A673 (cell line): ENCODE data around the gene TRIML1. TPM values are rescaled to one million over a fixed set of nuclear protein-coding genes. Genes with fewer than 3 reads are reported as not detected.

Experiments
- BruUV-seq: library from RNA; stranded (reverse); fragments of 400-500 nt; replicated peaks from 2 replicates; lab custom pipeline; 2021; lab: Mats Ljungman, UMichigan
- CTCF ChIA-PET: fragments of 300-600 bp; sonication (Branson Sonifier 250); formaldehyde crosslinking; loops from one replicate; lab custom pipeline; 2022; ENCODE audit warnings: antibody characterized with exemption; lab: Charles Lee
- POLR2A ChIA-PET: fragments of 300-600 bp; sonication (Branson Sonifier 250); formaldehyde crosslinking; loops from one replicate; lab custom pipeline; 2022; ENCODE audit warnings: antibody characterized with exemption; ENCODE audit not compliant: low non-redundant PET; lab: Charles Lee
- DNase-seq: peaks from one replicate; pipeline ENCODE4 v3.0.0-alpha.2; 2015; ENCODE audit warnings: low spot score
- H3K27ac ChIP-seq: fragments of 200-600 bp; sonication (generic); 2 replicates; pipeline ENCODE4 v1.5.1; 2016; ENCODE audit warnings: mixed run types, low read depth, mild to moderate bottlenecking, mixed read lengths, antibody characterized with exemption, low read length; ENCODE audit not compliant: poor library complexity, severe bottlenecking
- H3K27me3 ChIP-seq: fragments of 200-600 bp; sonication (generic); replicated peaks from 2 replicates; pipeline ENCODE4 v1.6.1; 2017; ENCODE audit warnings: mixed run types, low read depth, mild to moderate bottlenecking, mixed read lengths, antibody characterized with exemption, low read length; ENCODE audit not compliant: insufficient read depth, poor library complexity
- H3K36me3 ChIP-seq: fragments of 200-600 bp; sonication (generic); 2 replicates; pipeline ENCODE4 v1.6.1; 2016; ENCODE audit warnings: mixed run types, mild to moderate bottlenecking, mixed read lengths, antibody characterized with exemption, low read length; ENCODE audit not compliant: insufficient read depth, poor library complexity, severe bottlenecking
- H3K4me1 ChIP-seq: fragments of 200-600 bp; sonication (generic); 2 replicates; pipeline ENCODE4 v1.6.1; 2017; ENCODE audit warnings: mixed run types, mild to moderate bottlenecking, mixed read lengths, antibody characterized with exemption, low read length; ENCODE audit not compliant: insufficient read depth, poor library complexity, severe bottlenecking
- H3K4me3 ChIP-seq: fragments of 200-600 bp; sonication (generic); 2 replicates; pipeline ENCODE4 v1.5.1; 2016; ENCODE audit warnings: low read depth, mixed run types, mild to moderate bottlenecking, mixed read lengths, low read length; ENCODE audit not compliant: poor library complexity, severe bottlenecking
- H3K9me3 ChIP-seq: fragments of 200-600 bp; sonication (generic); 2 replicates; pipeline ENCODE4 v1.6.1; 2016; ENCODE audit warnings: mixed run types, low read depth, mild to moderate bottlenecking, mixed read lengths, antibody characterized with exemption, low read length; ENCODE audit not compliant: poor library complexity, severe bottlenecking
- EZH2 ChIP-seq: fragments of 200-600 bp; sonication (generic); IDR thresholded peaks from 2 replicates; pipeline ENCODE4 v1.6.1; 2017; ENCODE audit warnings: borderline replicate concordance, low read depth, mild to moderate bottlenecking, mixed read lengths, antibody characterized with exemption, low read length; ENCODE audit not compliant: poor library complexity, severe bottlenecking
- intact Hi-C: fragments of 100-400 bp; cut with micrococcal nuclease; formaldehyde crosslinking; loops from one replicate; pipeline ENCODE4 v1.10.0; 2022; ENCODE audit not compliant: unreplicated experiment
- total RNA-seq: library from RNA; stranded (reverse); gene quantifications from 2 replicates; pipeline ENCODE4 v1.2.3, GENCODE V29; 2021
- TF ChIP-seq, protein P1 (sequence below): fragments of 300-800, 200-600 bp; sonication (generic); conservative IDR thresholded peaks from 2 replicates; pipeline ENCODE4 v1.5.1; 2017; ENCODE audit warnings: low read depth, mild to moderate bottlenecking, antibody characterized with exemption, low read length, moderate library complexity, mixed read lengths

Gene TRIML1
- total RNA-seq, 1 experiment from 2014 or later: not detected

DNA sequence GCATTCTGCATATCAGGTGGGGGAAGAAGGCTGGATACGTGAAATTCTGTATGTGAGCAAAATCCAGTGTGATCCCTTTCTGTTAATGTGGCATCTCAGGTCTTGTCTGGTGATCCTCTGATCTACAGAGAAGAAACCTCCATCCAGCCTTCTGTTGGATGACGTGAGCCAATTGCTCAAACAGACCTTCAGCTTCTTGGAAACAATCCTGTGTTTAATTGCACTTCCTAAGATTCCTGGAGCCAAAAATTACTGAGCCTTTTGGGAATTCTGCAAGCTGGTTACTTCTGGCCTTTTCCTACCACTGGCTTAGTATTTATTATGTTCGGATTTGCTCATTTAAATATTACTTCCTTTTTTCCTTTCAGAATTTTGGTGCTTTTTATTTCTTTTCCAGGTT is 51.2 kb downstream of the TRIML1 start:
- Histone ChIP-seq H3K27me3 (no peaks in the 10 kb centered on the region), H3K9me3 (no peaks in the 10 kb centered on the region), H3K4me1 (peaks cover 3% of the 10 kb centered on the region), H3K36me3 (no peaks in the 10 kb centered on the region), H3K27ac (no peak overlapping the region), H3K4me3 (no peak overlapping the region)
- TF ChIP-seq, protein P1, sequence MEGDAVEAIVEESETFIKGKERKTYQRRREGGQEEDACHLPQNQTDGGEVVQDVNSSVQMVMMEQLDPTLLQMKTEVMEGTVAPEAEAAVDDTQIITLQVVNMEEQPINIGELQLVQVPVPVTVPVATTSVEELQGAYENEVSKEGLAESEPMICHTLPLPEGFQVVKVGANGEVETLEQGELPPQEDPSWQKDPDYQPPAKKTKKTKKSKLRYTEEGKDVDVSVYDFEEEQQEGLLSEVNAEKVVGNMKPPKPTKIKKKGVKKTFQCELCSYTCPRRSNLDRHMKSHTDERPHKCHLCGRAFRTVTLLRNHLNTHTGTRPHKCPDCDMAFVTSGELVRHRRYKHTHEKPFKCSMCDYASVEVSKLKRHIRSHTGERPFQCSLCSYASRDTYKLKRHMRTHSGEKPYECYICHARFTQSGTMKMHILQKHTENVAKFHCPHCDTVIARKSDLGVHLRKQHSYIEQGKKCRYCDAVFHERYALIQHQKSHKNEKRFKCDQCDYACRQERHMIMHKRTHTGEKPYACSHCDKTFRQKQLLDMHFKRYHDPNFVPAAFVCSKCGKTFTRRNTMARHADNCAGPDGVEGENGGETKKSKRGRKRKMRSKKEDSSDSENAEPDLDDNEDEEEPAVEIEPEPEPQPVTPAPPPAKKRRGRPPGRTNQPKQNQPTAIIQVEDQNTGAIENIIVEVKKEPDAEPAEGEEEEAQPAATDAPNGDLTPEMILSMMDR: no peak
- no peak for TF ChIP-seq EZH2
- intact Hi-C loops: loop anchor here (10.0 kb wide), 1 partner anchor 186 kb away; no protein-coding TSS in a partner anchor
- BruUV-seq: no TSS peak
- no peak for DNase-seq
- CTCF ChIA-PET: interaction anchor here (0.6 kb wide), 1 partner anchor 1542 kb away, joined by 10 read pairs; no protein-coding TSS in a partner anchor
- POLR2A ChIA-PET: no interaction called here

DNA sequence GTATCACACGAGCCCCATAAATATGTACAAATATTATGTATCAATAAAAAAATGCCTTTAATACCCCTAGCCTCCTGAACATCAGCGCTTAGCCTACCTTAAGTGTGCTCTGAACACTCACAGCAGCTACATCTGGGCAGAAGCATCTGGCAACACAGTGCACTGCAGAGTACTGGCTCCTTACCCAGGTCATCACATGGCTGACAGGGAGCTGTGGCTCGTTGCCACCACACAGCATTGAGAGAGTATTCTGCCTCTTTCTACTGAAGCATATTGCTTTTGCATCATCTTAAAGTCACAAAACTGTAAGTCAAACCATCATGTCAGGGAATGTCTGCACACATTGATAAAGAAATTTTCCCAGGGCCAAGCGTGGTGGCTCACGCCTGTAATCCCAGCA is 55.2 kb downstream of the TRIML1 start:
- no peaks in the 10 kb centered on the region for H3K9me3 ChIP-seq
- intact Hi-C loops: loop anchor here (10.0 kb wide), 1 partner anchor 190 kb away; no protein-coding TSS in a partner anchor
- no TSS peak for BruUV-seq
- no peak for DNase-seq
- ChIA-PET CTCF (no interaction called here), POLR2A (no interaction called here)
- no peaks in the 10 kb centered on the region for H3K27me3 ChIP-seq
- H3K36me3 ChIP-seq: no peaks in the 10 kb centered on the region
- peaks cover 19% of the 10 kb centered on the region for H3K4me1 ChIP-seq
- TF ChIP-seq, protein P1: no peak
- TF ChIP-seq EZH2: no peak
- H3K27ac ChIP-seq: no peak overlapping the region
- H3K4me3 ChIP-seq: no peak overlapping the region

DNA sequence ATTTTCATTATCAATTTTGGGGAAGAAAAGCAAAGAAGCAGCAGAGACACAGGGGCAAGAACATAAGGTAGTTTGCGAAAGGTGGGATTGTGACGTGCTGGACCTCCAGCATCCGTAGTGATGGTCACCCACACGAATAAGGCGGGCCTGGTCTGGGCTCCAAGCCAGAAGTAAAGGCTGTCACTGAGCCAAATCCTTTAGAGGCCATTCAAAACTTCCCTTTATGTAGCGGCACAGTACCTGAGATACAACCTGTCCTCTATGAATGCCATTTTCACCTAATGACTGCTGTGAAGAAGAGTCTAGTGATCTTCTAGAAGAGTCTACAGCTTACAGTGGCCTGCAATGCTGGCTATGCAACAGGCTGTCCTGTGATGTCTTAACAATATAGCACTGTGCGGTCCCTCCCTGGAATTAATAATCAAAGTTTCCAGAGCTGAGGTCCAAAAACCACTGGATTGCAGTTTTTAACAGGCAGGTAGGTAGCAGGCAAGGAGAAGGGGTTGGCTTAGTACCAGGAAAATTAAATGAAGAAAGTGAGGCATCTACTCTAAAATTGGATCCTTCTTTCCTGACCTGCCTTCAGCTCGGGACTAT is 56.2 kb downstream of the TRIML1 start:
- BruUV-seq: no TSS peak
- Histone ChIP-seq H3K36me3 (no peaks in the 10 kb centered on the region), H3K4me3 (no peak overlapping the region), H3K4me1 (peaks cover 21% of the 10 kb centered on the region), H3K27ac (peak overlapping the region; percentile 44), H3K27me3 (no peaks in the 10 kb centered on the region), H3K9me3 (no peaks in the 10 kb centered on the region)
- intact Hi-C loops: loop anchor here (10.0 kb wide), 1 partner anchor 191 kb away; no protein-coding TSS in a partner anchor
- DNase-seq: peak; percentile 41
- ChIA-PET POLR2A (no interaction called here), CTCF (no interaction called here)
- TF ChIP-seq EZH2: no peak
- TF ChIP-seq, protein P1: no peak
